K562 (cell line): ENCODE measurements around the gene SLC18A3. TPM values are rescaled to one million over a fixed set of nuclear protein-coding genes. Genes with fewer than 3 reads are reported as not detected.

Experiments
- ATAC-seq: fragments of 200-7000 bp; cut with Tn5 transposase; 3 replicates; pipeline ENCODE4 v1.9.1; 2020; ENCODE audit warnings: moderate library complexity
- BruUV-seq: library from RNA; stranded (reverse); fragments of 400-500 nt; replicated peaks from 2 replicates; lab custom pipeline; 2021; lab: Mats Ljungman, UMichigan
- CTCF ChIA-PET: fragments of 300-600 bp; formaldehyde crosslinking; extraction: SDS; loops from one replicate; lab custom pipeline; 2021; ENCODE audit warnings: low intra/inter-chr PET ratio; lab: Yijun Ruan, JAX
- POLR2A ChIA-PET: fragments of 300-600, 350-650 bp; sonication (Branson Sonifier 250); formaldehyde crosslinking; extraction: SDS; loops from one replicate; lab custom pipeline; 2021; ENCODE audit warnings: antibody characterized with exemption, inconsistent platforms; lab: Yijun Ruan, JAX
- DNase-seq, 4 experiments: peaks; one replicate each; pipeline versions ENCODE4 v3.0.0 to v3.0.0-alpha.2; 2011 to 2018; ENCODE audit warnings: low spot score in 3 of 4, mixed read lengths in 3 of 4; ENCODE audit errors: extremely low read depth in 1 of 4
- FAIRE-seq: peaks from 2 replicates; lab custom pipeline; 2011; peaks lifted over from hg19 to GRCh38; lab: Jason Lieb, UNC
- H2AFZ ChIP-seq: 2 replicates; pipeline ENCODE4 v1.6.0; 2011; ENCODE audit warnings: low read depth, low read length, control low read depth, inconsistent platforms
- H3K27ac ChIP-seq: fragments of 200-600 bp; 3 replicates; pipeline ENCODE4 v1.8.0; 2011; ENCODE audit warnings: low read depth, mild to moderate bottlenecking, control low read depth, inconsistent platforms, low read length, moderate library complexity, mixed read lengths; ENCODE audit errors: extremely low read depth
- H3K27me3 ChIP-seq, 2 experiments: fragments of 300-600 bp in 1 of 2; 2 replicates in 1 of 2; 3 replicates in 1 of 2; pipeline versions ENCODE4 v1.6.0 to v1.8.0; 2011; ENCODE audit warnings: inconsistent platforms in 2 of 2, low read length in 2 of 2, mild to moderate bottlenecking in 1 of 2, mixed read lengths in 1 of 2, moderate library complexity in 1 of 2; ENCODE audit not compliant: control insufficient read depth in 2 of 2, insufficient read depth in 2 of 2
- H3K36me3 ChIP-seq: fragments of 300-600 bp; 3 replicates; pipeline ENCODE4 v1.8.0; 2011; ENCODE audit warnings: mild to moderate bottlenecking, low read length, inconsistent platforms; ENCODE audit not compliant: control insufficient read depth, insufficient read depth
- H3K4me1 ChIP-seq, 2 experiments: fragments of 200-600 bp in 1 of 2; replicated peaks in 1 of 2; 2 replicates in 1 of 2; 3 replicates in 1 of 2; pipeline versions ENCODE4 v1.5.1 to v1.8.0; 2011; ENCODE audit warnings: inconsistent platforms in 2 of 2, low read length in 2 of 2, mild to moderate bottlenecking in 1 of 2, mixed read lengths in 1 of 2, moderate library complexity in 1 of 2; ENCODE audit not compliant: control insufficient read depth in 2 of 2, insufficient read depth in 2 of 2
- H3K4me2 ChIP-seq: 2 replicates; pipeline ENCODE4 v1.6.1; 2011; ENCODE audit warnings: low read length, control low read depth, inconsistent platforms, mixed read lengths; ENCODE audit not compliant: insufficient read depth
- H3K4me3 ChIP-seq: fragments of 200-600 bp; sonication (generic), shearing (Covaris generic); 2 replicates; pipeline ENCODE4 v1.5.1; 2016; ENCODE audit warnings: control low read depth, inconsistent platforms
- H3K79me2 ChIP-seq: fragments of 200-600 bp; 3 replicates; pipeline ENCODE4 v1.8.0; 2011; ENCODE audit warnings: low read length, inconsistent platforms; ENCODE audit not compliant: control insufficient read depth, insufficient read depth
- H3K9ac ChIP-seq, 2 experiments: 2 replicates each; pipeline versions ENCODE4 v1.6.0 to v1.6.1; 2011; ENCODE audit warnings: low read depth in 2 of 2, low read length in 2 of 2, control low read depth in 1 of 2, inconsistent platforms in 1 of 2, mild to moderate bottlenecking in 1 of 2, mixed read lengths in 1 of 2; ENCODE audit not compliant: insufficient read depth in 1 of 2
- H3K9me1 ChIP-seq: one replicate; pipeline ENCODE4 v1.6.0; 2011; ENCODE audit warnings: inconsistent platforms, mild to moderate bottlenecking, low read length, moderate library complexity; ENCODE audit not compliant: control insufficient read depth, insufficient read depth
- H3K9me3 ChIP-seq: replicated peaks from 2 replicates; pipeline ENCODE4 v1.5.1; 2011; ENCODE audit warnings: low read depth, low read length, inconsistent platforms; ENCODE audit not compliant: control insufficient read depth, insufficient read depth
- H4K20me1 ChIP-seq: replicated peaks from 2 replicates; pipeline ENCODE4 v1.6.1; 2011; ENCODE audit warnings: low read length, inconsistent platforms, mixed read lengths; ENCODE audit not compliant: control insufficient read depth, insufficient read depth
- IFI16 ChIP-seq: fragments of 250-450 bp; sonication (Bioruptor Pico); IDR thresholded peaks from 2 replicates; pipeline ENCODE4 v2.1.2; 2022; ENCODE audit warnings: mild to moderate bottlenecking, inconsistent platforms
- PHB ChIP-seq: fragments of 250-450 bp; sonication (Bioruptor Pico); IDR thresholded peaks from 2 replicates; pipeline ENCODE4 v1.5.0; 2021
- TBL1XR1 ChIP-seq, 2 experiments: IDR thresholded peaks; 2 replicates each; pipeline ENCODE4 v1.6.1; 2012; ENCODE audit warnings: improper control_type of control experiment in 2 of 2, low read length in 2 of 2, mild to moderate bottlenecking in 1 of 2
- TFE3 ChIP-seq: fragments of 450-650 bp; formaldehyde crosslinking; IDR thresholded peaks from 2 replicates; pipeline ENCODE4 v1.4.0; 2020; ENCODE audit warnings: mild to moderate bottlenecking, mixed read lengths
- ZNF121 ChIP-seq: sonication (generic); formaldehyde crosslinking; conservative IDR thresholded peaks from 2 replicates; pipeline ENCODE4 v1.8.0; 2022; ENCODE audit warnings: missing genetic modification reagents
- WGBS: fragments of 100-300 bp; shearing (Covaris generic); methylation state at CpG from one replicate; pipeline ENCODE4 v1.1.6; 2016; ENCODE audit warnings: low coverage, mixed read lengths; ENCODE audit not compliant: insufficient coverage; ENCODE audit errors: missing lambda C conversion rate; 5-methylcytosine and 5-hydroxymethylcytosine counted together
- in situ Hi-C: fragments of 300-500 bp; cut with MboI; formaldehyde crosslinking; loops from 4 replicates; pipeline ENCODE4 v1.15.0; 2018; ENCODE audit warnings: inconsistent platforms, mixed read lengths
- intact Hi-C: fragments of 100-400 bp; cut with micrococcal nuclease; formaldehyde crosslinking; loops from 2 replicates; pipeline ENCODE4 v1.14.2; 2022
- polyA plus RNA-seq, 8 experiments: library from polyadenylated mRNA; depleted of rRNA in 4 of 8; stranded (reverse) in 5 of 8; unstranded in 3 of 8; fragments of >200 nt; fragmentation: Nextera tagmentation in 2 of 8; fragmentation: Illumina TruSeq in 1 of 8; extraction: Ambion mirVana in 2 of 8; extraction: Trizol in 1 of 8; gene quantifications; 2 replicates each; pipeline versions ENCODE4 v1.2.1 to v1.2.3, GENCODE V29; 2011 to 2014; ENCODE audit warnings: inconsistent platforms in 1 of 8, missing spikeins in 1 of 8
- total RNA-seq, 7 experiments: library from RNA; depleted of rRNA in 6 of 7; stranded (reverse); fragments of >200 nt in 6 of 7; fragmentation: Illumina TruSeq in 2 of 7; extraction: Trizol in 2 of 7; gene quantifications; 2 replicates each; pipeline versions ENCODE4 v1.2.1 to v1.2.3, GENCODE V29; 2011 to 2021; ENCODE audit warnings: low replicate concordance in 1 of 7

The SLC18A3 gene
- total and polyA plus RNA-seq, 9 of the 15 experiments (the other 6 are each of a cell fraction or from before 2014, with no cell fraction given), result not detected

GRCh38 chr10:49575489-49576072 is 34.5 kb upstream of the SLC18A3 start:
- DNase-seq (no peak), FAIRE-seq (no peak), ATAC-seq (no peak)
- Histone ChIP-seq H3K9me3 (no peaks in the 10 kb centered on the region), H3K9ac (no peak overlapping the region), H3K79me2 (no peaks in the 10 kb centered on the region), H3K4me1 (peaks cover 0 to 4% of the 10 kb centered on the region in 2 experiments; a peak in 3 of 5 replicates), H3K36me3 (no peaks in the 10 kb centered on the region), H3K4me3 (no peak overlapping the region), H3K9me1 (no peaks in the 10 kb centered on the region), H3K4me2 (no peak overlapping the region), H2AFZ (no peak overlapping the region), H3K27ac (no peak overlapping the region), H4K20me1 (no peaks in the 10 kb centered on the region)
- WGBS, result 4% methylated on average over 11 of the region's 11 CpGs
- intact Hi-C loops, result no loop called here
- ChIA-PET CTCF (no interaction called here), POLR2A (no interaction called here)
- in situ Hi-C loops, result loop anchor here (25.0 kb wide), 1 partner anchor 662 kb away; no protein-coding TSS in a partner anchor
- TF ChIP-seq PHB (CRISPR knock-in tag) (no peak), IFI16 (CRISPR knock-in tag) (no peak), TBL1XR1 (IDR thresholded peaks at IDR 0.05; ENCODE audit: low read length in 2 of 2) (no peak), TFE3 (CRISPR knock-in tag) (peak; percentile 81), ZNF121 (CRISPR knock-in tag) (0 out of 2 replicates have a peak, but pooled peaks have one; percentile 28)
- TF ChIP-seq, all 486 proteins: peak for 2
- H3K27me3 ChIP-seq, result peaks cover 5 to 24% of the 10 kb centered on the region in 2 experiments; a peak in 2 of 5 replicates
- BruUV-seq, result no TSS peak
